ENCODE measurements around the gene ARPC1A.

- TF ChIP-seq POLR2AphosphoS5 (IDR thresholded peaks at IDR 0.05; ENCODE audit: low read depth, low read length) (no peak), POLR2A (IDR thresholded peaks at IDR 0.05; ENCODE audit: low read depth, low read length) (0 out of 2 replicates have a peak, but pooled peaks have one; percentile 26), PAX5 (IDR thresholded peaks at IDR 0.05; ENCODE audit: insufficient read depth, low read length, severe bottlenecking) (no peak), TAF1 (IDR thresholded peaks at IDR 0.05; ENCODE audit: low read depth, low read length) (no peak), SPI1 (IDR thresholded peaks at IDR 0.05; ENCODE audit: low read depth, low read length) (no peak)
These were observed 78.1 kb downstream of the ARPC1A start for GRCh38 chr7:99403764-99404163.

All from GM12891 (cell line).